ENCODE data around the gene MEOX2. TPM values are rescaled to one million over a fixed set of nuclear protein-coding genes. Genes with fewer than 3 reads are reported as not detected.

The MEOX2 gene
- polyA plus RNA-seq, 2 of the 4 experiments (the other 2 are of a cell fraction), result not detected

GRCh38 chr7:15612205-15612604, 74.3 kb downstream of the MEOX2 start:
- H3K4me3 ChIP-seq, result peak overlapping the region; percentile 17; the same call in 2 of the 3 replicates
- FAIRE-seq, result no peak
- CTCF ChIA-PET, result interaction anchor here (0.9 to 1.2 kb wide), 2 partner anchors 32 to 50 kb away, joined by 3 read pairs; partner anchors contain the start of gene AGMO
- no peaks in the 10 kb centered on the region for H3K9me3 ChIP-seq
- DNase-seq (ENCODE audit: low read depth in 1 of 2, low spot score in 1 of 2), result peak in 1 of 2 experiments; percentile 3
- H3K4me1 ChIP-seq, result no peaks in the 10 kb centered on the region; the same call in 2 of the 3 replicates
- POLR2A ChIA-PET, result no interaction called here
- peak; percentile 64 to 70; a peak in 5 of 6 replicates for ATAC-seq
- 2% methylated on average over 8 of the region's 8 CpGs for WGBS (ENCODE audit: missing lambda C conversion rate)
- no peak overlapping the region for H3K27ac ChIP-seq
- no peak for TF ChIP-seq EP300 (IDR thresholded peaks at IDR 0.05)
- TF ChIP-seq HMGXB4 (CRISPR knock-in tag; IDR thresholded peaks at IDR 0.05; ENCODE audit: borderline replicate concordance), result no peak
- TF ChIP-seq POLR2A (IDR thresholded peaks at IDR 0.05; ENCODE audit: low read length), result no peak
- TF ChIP-seq FOSL2 (IDR thresholded peaks at IDR 0.05), result no peak
- no peak for TF ChIP-seq FOSL2 (CRISPR knock-in tag; IDR thresholded peaks at IDR 0.05)
- no peak for TF ChIP-seq HOXB13 (CRISPR knock-in tag; IDR thresholded peaks at IDR 0.05; ENCODE audit: low read depth)
- TF ChIP-seq GATA3 (IDR thresholded peaks at IDR 0.05; ENCODE audit: borderline replicate concordance), result no peak
- TF ChIP-seq RCOR1 (IDR thresholded peaks at IDR 0.05; ENCODE audit: low read depth, low read length), result no peak
- TF ChIP-seq CBX8 (IDR thresholded peaks at IDR 0.05), result no peak
- TF ChIP-seq JUNB (IDR thresholded peaks at IDR 0.05), result no peak
- TF ChIP-seq CHD4 (IDR thresholded peaks at IDR 0.05; ENCODE audit: borderline replicate concordance), result no peak
- no peak for TF ChIP-seq MAZ (IDR thresholded peaks at IDR 0.05; ENCODE audit: borderline replicate concordance, low read depth, low read length)
- no peak for TF ChIP-seq PHF8 (IDR thresholded peaks at IDR 0.05; ENCODE audit: borderline replicate concordance, low read depth)
- no peak for TF ChIP-seq POLR2AphosphoS2 (conservative IDR thresholded peaks at IDR 0.05; ENCODE audit: low read length)
- TF ChIP-seq HOXA7 (CRISPR knock-in tag; IDR thresholded peaks at IDR 0.05), result no peak
- TF ChIP-seq REST (IDR thresholded peaks at IDR 0.05), result no peak
- no peak for TF ChIP-seq JUN (IDR thresholded peaks at IDR 0.05)
- TF ChIP-seq CEBPB (IDR thresholded peaks at IDR 0.05), result no peak
- TF ChIP-seq RFX5 (IDR thresholded peaks at IDR 0.05), result no peak
- peak overlapping the region; percentile 60 for H3K4me2 ChIP-seq

- WGBS (ENCODE audit: missing lambda C conversion rate), result 35% methylated on average over 2 of the region's 2 CpGs
- POLR2A ChIA-PET, result no interaction called here
- no peak for TF ChIP-seq CBX2 (IDR thresholded peaks at IDR 0.05; ENCODE audit: borderline replicate concordance, low read depth)
- no peak overlapping the region for H3K4me2 ChIP-seq
- CTCF ChIA-PET, result interaction anchor here (3.0 kb wide), 1 partner anchor 50 kb away, joined by 6 read pairs; no protein-coding TSS in a partner anchor
- no peaks in the 10 kb centered on the region; the same call in 2 of the 3 replicates for H3K4me1 ChIP-seq
- no peak overlapping the region for H3K4me3 ChIP-seq
- FAIRE-seq (no peak), ATAC-seq (no peak), DNase-seq (ENCODE audit: low read depth in 1 of 2, low spot score in 1 of 2) (no peak)
- no peak overlapping the region for H3K27ac ChIP-seq
- no peaks in the 10 kb centered on the region for H3K9me3 ChIP-seq
These were observed 76.0 kb downstream of the MEOX2 start for GRCh38 chr7:15610503-15610902.

GRCh38 chr7:15609287-15609686, 77.2 kb downstream of the MEOX2 start:
- H3K4me3 ChIP-seq, result no peak overlapping the region
- peak overlapping the region; percentile 55 for H3K4me2 ChIP-seq
- H3K4me1 ChIP-seq, result no peaks in the 10 kb centered on the region; the same call in 2 of the 3 replicates
- 40% methylated on average over 2 of the region's 2 CpGs for WGBS (ENCODE audit: missing lambda C conversion rate)
- no peak overlapping the region for H3K27ac ChIP-seq
- 0 out of 4 replicates have a peak, but pooled peaks of 1 of the 2 experiments have one; percentile 17 for TF ChIP-seq CEBPB (IDR thresholded peaks at IDR 0.05)
- no peak for TF ChIP-seq HOXB5 (CRISPR knock-in tag; IDR thresholded peaks at IDR 0.05)
- no peaks in the 10 kb centered on the region for H3K9me3 ChIP-seq
- DNase-seq (ENCODE audit: low read depth in 1 of 2, low spot score in 1 of 2) (no peak), FAIRE-seq (no peak), ATAC-seq (no peak)
- POLR2A ChIA-PET, result interaction anchor here (0.7 kb wide), 1 partner anchor 889 kb away, joined by 6 read pairs; no protein-coding TSS in a partner anchor
- CTCF ChIA-PET, result interaction anchor here (3.0 kb wide), 1 partner anchor 51 kb away, joined by 6 read pairs; no protein-coding TSS in a partner anchor

Measured in A549 (cell line).